OCI-M2 (cell line): ENCODE results near the gene IGLL1.
"Not testable (repeated sequence)": the region's sequence is repeated elsewhere in the genome, so short reads cannot be mapped to it uniquely, and the experiment has no call there.

ENCODE experiments used
- DNase-seq: peaks from one replicate; lab custom pipeline; 2025; ENCODE audit not compliant: unreplicated experiment; lab: John Stamatoyannopoulos, UW

IGLL1 gene

GRCh38 chr22:23579870-23580575, at the start of gene IGLL1:
Gene IGLL1 (minus strand): TSS chr22:23580290. CDS start chr22:23580190, 100 bp downstream.
- no peak for DNase-seq

- not testable (repeated sequence) for DNase-seq
Measured at GRCh38 chr22:23628056-23628743, 48.1 kb upstream of the IGLL1 start.

GRCh38 chr22:23627401-23628055, 47.4 kb upstream of the IGLL1 start:
- not testable (repeated sequence) for DNase-seq

DNA sequence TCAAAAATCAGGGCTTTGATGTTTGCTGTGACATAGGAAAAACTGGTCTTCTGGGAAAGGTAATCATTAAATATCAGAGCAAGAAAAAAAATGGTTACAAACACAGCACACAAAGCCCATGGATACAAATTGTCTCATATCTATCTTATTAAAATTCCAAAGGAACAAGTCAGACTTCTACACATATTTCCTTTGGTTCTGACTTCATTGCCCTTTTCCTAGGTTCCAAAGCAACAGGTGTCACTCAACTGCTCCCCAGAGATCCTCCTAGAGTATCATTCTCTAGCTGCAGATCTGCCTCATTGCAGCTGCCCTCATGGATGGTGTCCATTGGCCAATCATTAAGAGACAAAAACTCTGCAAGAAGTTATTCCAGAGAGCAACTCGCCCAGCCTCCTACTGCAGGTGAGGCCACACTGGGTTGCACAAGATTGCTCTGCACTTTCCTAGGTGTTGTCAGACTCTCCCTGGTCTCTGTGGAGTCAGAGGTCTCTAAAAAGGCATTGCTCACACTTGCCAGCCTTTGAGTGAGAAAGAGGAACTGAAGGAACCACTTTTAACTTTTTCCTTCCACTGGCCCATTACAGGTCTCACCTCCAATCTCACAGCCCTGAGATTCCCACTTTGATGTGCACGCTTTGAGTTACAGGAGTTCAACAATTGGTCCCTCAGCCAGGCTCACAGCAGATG, 46.3 kb upstream of the IGLL1 start:
- no peak for DNase-seq

- DNase-seq = no peak
Measured at GRCh38 chr22:23622634-23623033, 42.5 kb upstream of the IGLL1 start.

- not testable (repeated sequence) for DNase-seq
Measured at GRCh38 chr22:23621916-23622315, 41.8 kb upstream of the IGLL1 start.

DNA sequence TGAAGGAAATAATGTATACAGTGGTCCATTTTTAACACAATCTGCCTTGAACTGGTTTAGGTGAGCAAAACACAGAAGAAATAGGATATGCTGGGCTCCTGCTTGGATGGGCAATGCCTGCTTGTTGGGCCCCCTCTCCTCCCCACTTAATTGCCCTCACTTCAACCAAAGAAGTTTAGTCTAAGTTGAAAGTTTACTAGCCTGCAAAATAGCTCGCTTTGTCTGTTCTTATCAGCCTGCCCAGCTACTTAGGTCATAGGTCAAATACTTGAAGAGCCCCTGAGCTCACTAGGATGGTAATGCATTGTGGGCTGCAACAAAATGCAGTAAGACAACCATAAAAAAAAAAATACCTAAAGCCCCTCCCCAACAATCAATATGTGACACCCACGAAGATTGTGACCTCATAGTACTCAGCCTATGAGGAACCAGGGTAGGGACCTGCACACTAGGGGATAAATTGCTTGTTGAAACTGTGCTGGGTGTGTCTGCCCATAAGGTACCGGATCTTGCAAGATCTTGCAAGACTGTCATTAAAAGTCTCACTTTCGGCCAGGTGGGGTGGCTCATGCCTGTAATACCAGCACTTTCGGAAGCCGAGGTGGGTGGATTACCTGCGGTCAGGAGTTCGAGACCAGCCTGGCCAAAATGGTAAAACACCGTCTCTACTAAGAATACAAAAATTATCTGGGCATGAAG, 41.1 kb upstream of the IGLL1 start:
- DNase-seq = no peak

DNA sequence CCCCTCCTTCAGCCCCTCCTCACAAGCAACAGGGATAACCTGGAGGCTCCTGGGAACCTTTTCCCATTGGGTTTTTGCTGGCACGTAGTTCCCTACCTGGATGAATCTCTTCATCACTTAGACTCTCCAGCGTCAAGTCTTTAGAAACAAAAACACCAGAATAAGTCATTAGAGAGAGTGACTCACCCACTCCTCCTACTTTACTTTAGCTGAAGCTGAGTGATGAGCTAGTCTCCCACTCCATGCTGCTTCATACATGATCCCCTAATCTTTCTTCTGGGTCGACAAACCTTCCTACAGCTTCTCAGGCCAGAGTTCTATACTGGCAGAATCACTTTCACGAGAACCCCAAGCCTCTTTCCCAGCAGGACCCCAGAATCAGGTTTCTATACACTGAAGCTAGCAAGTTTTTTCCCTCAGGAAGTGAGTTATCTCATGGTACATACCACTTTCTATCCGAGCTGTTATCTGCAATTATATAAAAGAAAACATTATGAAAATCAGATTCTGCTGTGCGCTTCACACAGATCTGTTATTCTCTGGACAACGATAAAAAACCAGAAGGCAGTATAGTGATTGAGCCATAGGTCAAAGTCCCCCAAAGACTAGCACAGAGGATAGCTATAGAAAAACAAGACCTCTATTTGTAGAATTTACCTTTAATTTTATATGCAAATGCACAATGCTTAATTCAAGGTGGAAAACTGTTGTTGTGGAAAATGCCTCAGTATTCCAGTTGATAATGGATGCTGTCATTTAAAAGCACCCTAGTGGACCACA, 33.3 kb upstream of the IGLL1 start:
- no peak for DNase-seq

DNA sequence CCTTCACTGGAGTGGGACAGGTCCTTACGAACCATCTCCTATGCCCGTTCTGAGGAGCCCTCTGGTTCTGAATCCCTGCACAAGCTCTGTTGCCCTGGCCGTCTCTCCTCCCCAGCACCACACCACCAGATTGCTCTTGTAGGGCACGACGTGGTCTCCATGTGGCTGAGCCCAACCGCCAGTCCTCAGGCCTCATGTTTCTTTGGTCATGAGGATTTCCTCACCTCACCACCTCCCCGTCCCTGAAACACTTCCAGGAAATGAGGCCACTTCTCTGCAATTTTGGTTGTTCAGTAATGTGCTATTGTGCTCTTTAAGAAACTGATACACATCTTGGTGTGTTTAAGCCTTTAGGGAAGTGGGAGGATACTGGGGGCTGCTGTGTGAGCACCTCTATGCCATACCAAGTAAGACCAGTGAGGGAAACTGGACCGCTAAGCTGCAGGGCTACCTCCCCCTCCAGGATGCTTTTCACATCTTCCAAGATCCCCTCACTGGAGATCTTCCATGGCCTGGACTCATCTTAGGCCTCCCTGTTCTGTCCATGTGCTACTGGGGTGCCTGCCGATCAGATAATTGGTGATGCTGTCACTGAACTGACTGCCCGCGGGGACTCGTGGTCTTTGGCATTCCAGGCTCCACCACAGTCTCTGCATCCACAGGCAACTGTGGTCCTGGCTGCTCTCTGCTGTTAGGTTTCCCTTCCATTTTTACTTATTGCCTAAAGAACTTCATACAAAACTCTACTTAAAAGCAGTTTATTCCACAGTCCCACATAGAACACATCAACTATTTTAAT, 30.1 kb upstream of the IGLL1 start:
- DNase-seq = no peak

DNA sequence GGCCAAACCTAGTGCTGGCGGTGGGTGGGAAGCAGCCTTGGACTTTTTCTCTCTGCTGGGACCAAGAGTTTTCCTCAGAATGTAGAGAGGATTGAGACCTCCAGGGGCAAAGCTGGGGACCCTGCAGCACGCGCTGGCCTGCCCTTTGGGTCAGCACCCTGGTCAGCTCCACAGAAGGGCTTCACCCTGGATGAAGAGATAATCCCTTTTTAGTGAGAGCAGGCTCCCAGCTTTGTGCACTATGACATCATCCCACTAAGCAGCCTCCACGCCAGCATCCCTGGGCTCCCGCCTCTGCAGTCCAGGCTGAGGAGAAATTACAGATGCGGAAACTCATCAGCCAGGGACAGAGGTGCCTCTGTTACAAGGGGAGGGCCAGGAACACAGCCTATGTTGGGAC, 28.5 kb upstream of the IGLL1 start:
- DNase-seq = no peak

GRCh38 chr22:23606204-23607131, 26.4 kb upstream of the IGLL1 start:
- no peak for DNase-seq

- no peak for DNase-seq
Measured at GRCh38 chr22:23604939-23605712, 25.0 kb upstream of the IGLL1 start.

GRCh38 chr22:23603266-23603665, 23.2 kb upstream of the IGLL1 start:
- no peak for DNase-seq

GRCh38 chr22:23598805-23599518, 18.9 kb upstream of the IGLL1 start:
- DNase-seq = no peak

- DNase-seq = not testable (repeated sequence)
Measured at GRCh38 chr22:23597576-23598268, 17.6 kb upstream of the IGLL1 start.

- DNase-seq = not testable (repeated sequence)
Measured at GRCh38 chr22:23595904-23596303, 15.8 kb upstream of the IGLL1 start.
